ENCODE results near the gene RAB34. TPM values are rescaled to one million over a fixed set of nuclear protein-coding genes. Genes with fewer than 3 reads are reported as not detected.

Gene RAB34
- polyA plus RNA-seq, 4 donors = 178 to 196 (median 186) TPM

GRCh38 chr17:28715217-28715616 is 2.5 kb downstream of the RAB34 start:
- DNase-seq (ENCODE audit: low read depth in 4 of 4, low spot score in 3 of 4) = no peak

- DNase-seq (ENCODE audit: low read depth in 4 of 4, low spot score in 3 of 4) = no peak
These were observed 3.4 kb downstream of the RAB34 start for GRCh38 chr17:28714281-28714680.

GRCh38 chr17:28712705-28713415 is 4.8 kb downstream of the RAB34 start:
- no peak for DNase-seq (ENCODE audit: low read depth in 4 of 4, low spot score in 3 of 4)

- DNase-seq (ENCODE audit: low read depth in 4 of 4, low spot score in 3 of 4) = no peak
These were observed 5.5 kb downstream of the RAB34 start for GRCh38 chr17:28712032-28712704.

- no peak for DNase-seq (ENCODE audit: low read depth in 4 of 4, low spot score in 3 of 4)
These were observed 6.0 kb downstream of the RAB34 start, which contains the start of gene PROCA1 for GRCh38 chr17:28711723-28712031. Gene PROCA1, minus strand, starts transcription at chr17:28711888. Its CDS starts 228 bp downstream, at chr17:28711660.

GRCh38 chr17:28710861-28711722 is 6.6 kb downstream of the RAB34 start:
- peak; percentile 82 to 87 (median 85) for DNase-seq (ENCODE audit: low read depth in 4 of 4, low spot score in 3 of 4)

GRCh38 chr17:28707339-28707720 is 10.3 kb downstream of the RAB34 start:
- DNase-seq (ENCODE audit: low read depth in 4 of 4, low spot score in 3 of 4) = no peak

- DNase-seq (ENCODE audit: low read depth in 4 of 4, low spot score in 3 of 4) = no peak
These were observed 11.0 kb downstream of the RAB34 start for GRCh38 chr17:28706471-28707338.

GRCh38 chr17:28705728-28706334 is 11.8 kb downstream of the RAB34 start:
- DNase-seq (ENCODE audit: low read depth in 4 of 4, low spot score in 3 of 4) = no peak

GRCh38 chr17:28705074-28705659 is 12.5 kb downstream of the RAB34 start:
- DNase-seq (ENCODE audit: low read depth in 4 of 4, low spot score in 3 of 4) = no peak

GRCh38 chr17:28704219-28704858 is 13.3 kb downstream of the RAB34 start:
- DNase-seq (ENCODE audit: low read depth in 4 of 4, low spot score in 3 of 4) = no peak

GRCh38 chr17:28703552-28704218 is 14.0 kb downstream of the RAB34 start:
- no peak for DNase-seq (ENCODE audit: low read depth in 4 of 4, low spot score in 3 of 4)

GRCh38 chr17:28702752-28703150 is 14.9 kb downstream of the RAB34 start:
- DNase-seq (ENCODE audit: low read depth in 4 of 4, low spot score in 3 of 4) = no peak

GRCh38 chr17:28702026-28702751 is 15.5 kb downstream of the RAB34 start:
- DNase-seq (ENCODE audit: low read depth in 4 of 4, low spot score in 3 of 4) = no peak

- no peak for DNase-seq (ENCODE audit: low read depth in 4 of 4, low spot score in 3 of 4)
These were observed 16.7 kb downstream of the RAB34 start for GRCh38 chr17:28700830-28701492.

- DNase-seq (ENCODE audit: low read depth in 4 of 4, low spot score in 3 of 4) = no peak
These were observed 17.4 kb downstream of the RAB34 start for GRCh38 chr17:28700278-28700677.

- no peak for DNase-seq (ENCODE audit: low read depth in 4 of 4, low spot score in 3 of 4)
These were observed 19.3 kb downstream of the RAB34 start for GRCh38 chr17:28698253-28698941.

All from right renal pelvis (tissue), 4 donors.